T-helper 2 cell (primary cell): ENCODE data around the gene PARP1.
"Not testable (repeated sequence)": the region's sequence is repeated elsewhere in the genome, so short reads cannot be mapped to it uniquely, and the experiment has no call there.

Experiments used
- DNase-seq, 5 experiments: peaks; one replicate each; pipeline versions ENCODE4 v3.0.0 to v3.0.0-alpha.2; 2012 to 2022

PARP1 gene

DNA sequence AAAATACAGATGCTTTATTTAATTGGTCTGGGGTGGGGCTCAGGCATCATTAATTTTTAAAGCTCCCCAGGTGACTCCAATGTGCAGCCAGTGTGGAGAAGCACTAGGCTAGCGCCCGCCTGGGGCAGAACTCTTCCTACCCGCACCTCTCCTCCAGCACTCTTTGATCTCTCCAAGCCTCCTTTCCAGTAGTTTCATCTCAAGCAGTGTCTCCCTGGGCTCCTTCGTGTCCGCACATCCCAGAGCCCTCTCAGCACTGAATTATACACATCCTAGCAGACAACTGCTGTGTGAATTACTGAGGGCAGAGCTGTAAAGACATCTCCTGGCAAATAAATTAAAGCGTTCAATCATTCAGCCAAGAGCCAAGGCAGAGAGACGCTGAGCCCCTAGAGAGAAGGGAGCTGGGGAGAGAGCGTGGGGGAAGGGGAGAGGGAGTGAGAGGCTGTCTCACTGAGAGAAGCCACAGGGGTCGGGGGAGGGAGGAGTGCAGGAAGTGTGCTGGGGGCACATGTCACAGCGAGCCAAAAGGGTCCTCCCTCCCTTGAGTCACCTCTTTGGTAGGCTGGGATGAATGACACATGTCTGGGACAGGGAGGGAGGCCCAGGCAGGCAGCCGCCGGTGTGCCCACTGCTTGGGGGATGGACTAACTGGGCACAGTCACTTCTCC, 21.0 kb upstream of the PARP1 start:
- no peak for DNase-seq

DNA sequence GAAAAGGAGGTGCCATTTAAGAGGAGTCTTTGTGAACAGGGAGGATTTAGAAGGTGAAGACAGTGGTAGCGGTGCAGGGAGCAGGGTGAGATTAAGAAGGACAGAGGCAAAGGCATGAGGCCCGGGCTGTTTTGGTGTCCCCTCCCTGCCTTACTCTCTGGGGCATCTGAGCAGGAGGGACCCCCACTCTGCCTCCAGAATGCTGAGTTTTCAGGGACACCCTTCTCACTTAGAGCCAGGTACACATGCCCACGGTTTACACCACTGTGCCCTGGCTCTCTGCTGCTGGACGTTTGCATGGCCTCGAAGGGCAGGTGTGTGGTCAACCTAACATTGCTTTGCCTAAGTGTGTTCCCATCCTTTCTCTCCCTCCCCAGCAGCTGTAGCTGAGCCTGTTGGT, 20.5 kb upstream of the PARP1 start:
- DNase-seq = no peak

DNA sequence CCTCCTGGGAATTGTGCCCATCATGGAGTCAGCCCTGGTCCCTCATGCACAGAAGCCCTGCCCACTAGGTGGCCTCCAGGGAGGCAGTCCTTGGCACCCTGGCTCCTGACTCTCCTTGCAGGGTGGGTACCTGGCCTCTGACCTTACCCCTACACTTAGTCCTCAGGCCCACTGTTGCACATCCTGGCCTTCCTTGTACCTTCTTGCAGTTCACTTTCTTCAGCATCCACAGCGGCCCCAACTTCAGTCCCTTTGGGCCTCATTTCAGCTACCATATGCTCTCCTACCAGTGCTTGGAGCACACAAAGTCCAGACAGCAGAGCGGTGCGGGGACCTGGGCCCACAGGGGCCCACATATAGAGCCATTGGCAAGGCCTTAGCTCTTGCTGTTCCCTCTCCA, 19.2 kb upstream of the PARP1 start:
- no peak for DNase-seq

DNA sequence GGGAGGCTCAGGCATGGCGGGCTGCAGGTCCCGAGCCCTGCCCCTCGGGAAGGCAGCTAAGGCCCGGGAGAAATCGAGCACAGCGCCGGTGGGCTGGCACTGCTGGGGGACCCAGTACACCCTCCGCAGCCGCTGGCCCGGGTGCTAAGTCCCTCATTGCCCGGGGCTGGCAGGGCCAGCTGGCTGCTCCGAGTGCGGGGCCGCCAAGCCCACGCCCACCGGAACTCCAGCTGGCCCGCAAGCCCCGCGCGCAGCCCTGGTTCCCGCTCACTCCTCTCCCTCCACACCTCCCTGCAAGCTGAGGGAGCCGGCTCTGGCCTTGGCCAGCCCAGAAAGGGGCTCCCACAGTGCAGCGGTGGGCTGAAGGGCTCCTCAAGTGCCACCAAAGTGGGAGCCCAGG, 18.5 kb upstream of the PARP1 start:
- DNase-seq = not testable (repeated sequence)

DNA sequence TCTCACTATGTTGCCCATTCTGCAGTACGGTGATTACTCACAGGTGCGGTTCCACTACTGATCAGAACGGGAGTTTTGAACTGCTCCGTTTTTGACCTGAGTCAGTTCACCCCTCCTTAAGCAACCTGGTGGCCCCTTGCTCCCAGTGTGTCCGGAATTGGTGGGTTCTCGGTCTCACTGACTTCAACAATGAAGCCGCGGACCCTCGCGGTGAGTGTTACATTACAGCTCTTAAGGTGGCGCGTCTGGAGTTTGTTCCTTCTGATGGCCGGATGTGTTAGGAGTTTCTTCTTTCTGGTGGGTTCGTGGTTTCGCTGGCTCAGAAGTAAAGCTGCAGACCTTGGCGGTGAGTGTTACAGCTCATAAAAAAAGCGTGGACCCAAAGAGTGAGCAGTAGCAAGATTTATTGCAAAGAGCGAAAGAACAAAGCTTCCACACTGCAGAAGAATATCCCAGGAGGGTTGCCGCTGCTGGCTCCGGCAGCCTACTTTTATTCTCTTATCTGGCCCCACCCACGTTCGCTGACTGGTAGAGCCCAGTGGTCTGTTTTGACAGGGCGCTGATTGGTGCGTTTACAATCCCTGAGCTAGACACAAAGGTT, 17.6 kb upstream of the PARP1 start:
- peak in 1 of 5 experiments; percentile 85 for DNase-seq

DNA sequence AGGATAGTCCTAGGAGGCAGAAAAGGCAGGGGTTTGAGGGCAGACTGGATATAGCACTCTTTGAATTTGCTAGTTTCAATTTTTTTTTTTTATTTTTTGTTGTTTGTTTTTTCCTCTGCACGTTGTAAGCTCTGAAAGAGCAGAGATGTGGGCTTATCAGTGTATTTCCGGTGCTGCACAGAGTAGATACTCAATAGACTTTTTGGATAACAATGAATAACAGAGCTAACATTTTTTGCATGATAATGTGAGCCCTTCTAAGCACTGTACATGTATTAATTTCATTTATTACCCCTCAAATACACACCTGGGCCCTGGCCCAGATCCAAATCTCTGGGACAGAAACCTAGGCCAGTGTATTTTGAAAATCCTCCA, 17.1 kb upstream of the PARP1 start:
- DNase-seq = peak in 1 of 5 experiments; percentile 78

DNA sequence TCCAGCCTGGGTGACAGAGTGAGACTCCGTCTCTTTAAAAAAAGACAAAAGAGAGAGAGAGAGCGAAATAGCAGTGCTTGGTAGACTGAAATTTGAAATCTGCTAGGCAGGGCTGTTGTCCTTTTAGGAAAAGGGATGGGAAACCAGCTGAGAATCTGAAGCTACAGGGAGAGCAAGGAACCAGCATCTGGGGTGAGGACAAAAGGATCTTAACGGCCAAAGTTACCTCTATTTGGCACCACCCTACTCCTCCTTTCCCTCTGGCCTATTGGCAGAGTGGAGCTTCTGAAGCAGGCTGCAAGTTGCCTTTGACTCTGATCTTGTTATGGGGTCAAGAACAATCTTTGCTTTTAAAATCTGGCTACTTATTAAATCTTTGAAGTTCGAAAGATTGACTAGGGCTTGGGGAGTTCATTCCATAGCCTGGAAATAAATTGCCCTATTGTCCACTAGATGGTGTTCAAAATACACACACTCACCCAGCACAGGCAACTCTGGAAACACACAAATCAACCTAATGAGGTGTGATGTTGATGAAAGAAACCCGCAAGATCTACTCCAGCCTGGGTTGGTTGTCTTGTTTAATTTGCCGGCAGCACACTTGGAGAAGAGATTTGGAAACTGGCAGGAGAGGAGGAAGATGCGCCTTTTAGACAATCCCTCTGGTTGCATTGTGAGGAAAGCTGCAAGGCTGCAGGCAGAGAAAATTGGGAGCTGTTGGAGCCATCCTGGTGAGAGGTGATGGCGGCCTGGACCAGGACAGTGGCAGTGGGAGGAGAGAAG, 16.5 kb upstream of the PARP1 start:
- DNase-seq = peak in 2 of 5 experiments; percentile 18 to 84

DNA sequence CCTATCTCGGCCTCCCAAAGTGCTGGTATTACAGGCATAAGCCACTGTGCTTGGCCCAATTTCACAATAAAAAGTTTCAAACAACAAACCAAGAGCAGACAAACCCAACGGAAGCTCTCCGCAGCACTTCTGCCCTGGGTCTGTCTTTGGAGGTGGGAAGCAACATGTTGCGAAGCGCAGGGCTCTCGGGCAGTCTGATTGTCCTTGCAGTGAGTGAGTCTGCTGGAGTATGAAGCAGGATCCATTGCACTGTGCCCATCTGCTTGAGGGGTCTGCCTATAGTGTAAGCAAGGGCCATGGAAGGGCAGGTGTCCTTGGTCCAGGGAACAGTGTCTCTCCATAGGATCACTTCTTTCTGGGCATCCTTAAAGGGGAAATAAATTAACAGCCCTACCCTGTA, 14.6 kb upstream of the PARP1 start:
- no peak for DNase-seq

DNA sequence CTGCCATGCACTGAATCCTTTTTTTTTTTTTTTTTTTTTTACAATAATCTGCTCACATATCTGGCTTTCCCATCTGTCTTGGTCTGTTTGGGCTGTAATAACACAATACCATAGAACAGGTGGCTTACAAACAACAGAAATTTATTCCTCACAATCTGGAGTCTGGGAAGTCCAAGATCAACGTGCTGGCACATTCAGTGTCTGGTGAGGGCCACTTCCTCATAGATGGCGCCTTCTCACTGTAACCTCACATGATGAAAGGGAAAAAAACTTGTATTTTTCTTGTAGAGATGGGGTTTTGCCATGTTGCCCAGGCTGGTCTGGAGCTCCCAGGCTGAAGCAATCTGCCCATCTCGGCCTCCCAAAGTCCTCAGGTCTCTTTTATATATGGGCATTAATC, 13.0 kb upstream of the PARP1 start:
- DNase-seq = no peak

DNA sequence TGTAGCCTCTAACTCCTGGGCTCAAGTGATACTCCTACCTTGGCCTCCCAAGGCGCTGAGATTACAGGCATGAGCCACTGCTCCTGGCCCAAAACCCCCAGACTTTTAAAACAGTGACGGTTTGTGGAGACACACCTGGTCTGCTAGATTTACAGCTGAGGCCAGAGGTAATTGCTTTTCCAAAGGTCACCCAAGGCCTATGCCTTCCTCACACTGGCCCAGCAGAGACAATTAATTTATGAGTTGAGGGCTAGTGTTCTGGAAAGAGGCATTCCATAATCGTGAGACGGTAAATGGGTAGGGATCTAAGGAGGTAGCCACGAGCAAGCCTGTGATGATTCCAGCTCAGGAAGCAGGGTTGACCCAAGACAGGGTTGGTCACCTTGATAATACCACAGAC, 12.4 kb upstream of the PARP1 start:
- no peak for DNase-seq

DNA sequence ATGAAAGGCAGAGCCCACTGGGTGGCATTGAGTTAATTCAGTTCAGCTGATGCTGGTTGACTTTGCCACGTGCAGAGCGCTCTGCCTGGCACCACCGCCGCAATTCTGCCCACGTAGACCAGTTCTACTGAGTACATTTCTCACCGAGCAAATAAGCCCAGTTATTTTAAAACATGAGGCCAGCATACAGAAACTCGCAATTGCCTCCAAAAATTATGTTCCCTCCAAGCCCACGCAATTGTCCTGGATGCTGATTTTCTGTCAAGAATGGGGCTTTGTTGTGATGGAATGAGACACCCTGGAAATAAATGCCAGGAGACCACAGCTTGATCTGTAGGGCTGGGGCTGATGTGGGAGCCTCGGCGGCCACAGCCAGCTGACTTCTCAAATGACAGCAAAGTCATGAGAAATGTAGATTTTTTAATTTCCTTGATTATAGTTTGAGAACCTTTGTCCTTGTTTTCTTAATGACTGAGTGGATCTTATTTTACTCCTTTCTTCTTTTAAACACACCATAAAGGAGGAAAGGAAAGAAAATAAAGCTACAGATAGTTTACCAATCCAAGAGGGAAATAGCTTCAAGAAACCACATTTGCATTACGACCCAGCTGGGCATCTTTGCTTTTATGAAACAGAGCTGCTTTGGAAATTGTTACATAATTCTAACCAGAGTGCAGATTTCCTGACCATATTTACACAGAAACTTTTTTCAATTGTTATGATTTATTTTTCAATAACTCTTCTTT, 11.6 kb upstream of the PARP1 start:
- no peak for DNase-seq

DNA sequence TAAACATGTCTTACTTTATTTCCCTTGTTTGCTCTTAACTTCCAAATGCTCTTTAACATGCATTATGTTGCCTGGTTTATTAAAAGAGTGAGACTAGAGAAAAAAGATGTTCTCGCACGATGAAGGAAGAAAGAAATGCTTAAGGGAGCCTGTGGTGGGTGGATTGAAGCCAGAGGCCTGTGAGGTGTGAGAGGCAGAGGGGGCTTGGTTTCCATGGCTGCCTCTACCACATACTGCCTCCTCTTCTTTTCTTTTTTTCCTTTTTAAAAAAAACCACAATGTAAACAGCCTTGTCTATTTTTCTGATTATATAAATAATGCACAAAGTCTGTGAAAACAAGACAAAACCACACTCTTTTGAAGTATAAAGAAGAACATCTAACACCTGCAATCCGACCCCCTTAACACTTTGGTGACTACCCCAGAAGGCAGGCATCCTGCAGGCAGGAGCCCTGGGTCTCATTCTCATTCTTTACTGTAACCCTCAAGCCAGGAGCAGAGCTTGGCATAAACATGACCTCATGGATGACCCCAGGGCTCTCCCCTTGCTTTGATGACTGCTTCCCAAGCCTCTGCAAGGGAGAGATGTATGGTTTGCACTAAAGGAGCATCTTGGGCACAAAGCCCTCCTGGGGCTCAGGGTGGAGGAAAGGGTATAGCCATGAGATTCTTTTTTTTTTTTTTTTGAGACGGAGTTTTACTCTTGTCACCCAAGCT, 10.1 kb upstream of the PARP1 start:
- peak in 1 of 5 experiments; percentile 29 for DNase-seq

DNA sequence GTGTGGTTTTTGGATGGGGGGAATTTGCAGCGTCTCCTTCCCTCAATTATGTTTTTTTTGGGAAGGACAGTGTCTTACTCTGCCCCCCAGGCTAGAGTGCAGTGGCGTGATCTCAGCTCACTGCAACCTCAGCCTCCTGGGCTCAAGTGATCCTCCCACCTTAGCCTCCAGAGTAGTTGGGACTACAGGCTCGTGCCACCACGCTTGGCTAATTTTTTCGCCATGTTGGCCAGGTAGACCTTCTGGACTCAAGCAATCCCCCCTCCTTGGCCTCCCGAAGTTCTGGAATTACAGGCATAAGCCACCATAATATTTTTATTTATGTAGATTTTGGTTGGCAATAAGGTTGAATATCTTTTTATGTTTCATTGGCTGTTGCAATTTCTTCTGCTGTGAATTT, 9.5 kb upstream of the PARP1 start:
- DNase-seq = no peak

DNA sequence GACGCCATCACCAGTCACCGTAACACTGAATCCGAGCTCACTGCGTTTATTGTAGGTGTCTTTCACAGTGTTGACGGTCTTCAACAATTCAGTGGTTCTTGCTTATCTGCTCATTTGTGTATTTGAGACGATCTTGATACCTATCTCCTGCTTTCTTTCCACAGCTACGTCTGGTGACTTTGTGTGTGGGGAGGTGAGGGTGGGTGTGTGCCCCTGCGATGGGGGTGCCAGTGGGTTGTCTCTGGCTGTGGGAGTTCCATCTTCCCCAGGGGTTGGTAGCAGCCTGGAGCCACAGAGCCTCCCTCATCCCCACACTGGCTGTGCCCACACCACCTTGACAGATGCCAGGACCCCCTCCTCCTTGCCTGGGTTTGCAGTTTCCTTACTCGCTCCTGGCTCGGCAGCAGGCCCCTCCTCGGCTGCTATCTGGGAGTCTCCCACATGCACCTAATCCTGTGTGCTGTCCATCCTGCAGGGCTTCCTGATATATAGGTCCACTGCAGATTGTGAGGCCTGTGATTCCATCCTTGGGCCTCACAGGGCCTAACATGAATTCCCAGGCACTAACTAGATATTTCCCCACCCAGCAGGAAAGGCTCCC, 6.3 kb upstream of the PARP1 start:
- no peak for DNase-seq

DNA sequence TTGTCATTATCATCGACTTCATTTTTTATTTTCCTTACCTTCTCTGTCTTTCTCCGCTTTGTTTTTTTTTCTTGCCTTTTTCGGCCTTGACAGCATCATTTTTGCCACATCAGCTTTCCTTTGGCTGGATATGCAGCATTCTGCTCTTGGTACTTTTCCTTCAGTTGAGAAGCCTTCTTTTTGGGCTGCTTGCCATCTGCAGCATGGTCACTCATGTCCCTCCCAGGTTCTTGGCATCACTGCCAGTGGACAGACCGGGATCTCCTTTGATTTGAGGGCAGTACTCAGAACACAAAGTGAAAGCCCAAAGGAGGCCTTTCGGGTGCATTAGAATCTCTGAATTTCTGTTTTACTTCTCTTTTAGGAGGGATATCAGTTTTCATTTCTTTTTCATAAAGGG, 3.7 kb upstream of the PARP1 start:
- DNase-seq = no peak

DNA sequence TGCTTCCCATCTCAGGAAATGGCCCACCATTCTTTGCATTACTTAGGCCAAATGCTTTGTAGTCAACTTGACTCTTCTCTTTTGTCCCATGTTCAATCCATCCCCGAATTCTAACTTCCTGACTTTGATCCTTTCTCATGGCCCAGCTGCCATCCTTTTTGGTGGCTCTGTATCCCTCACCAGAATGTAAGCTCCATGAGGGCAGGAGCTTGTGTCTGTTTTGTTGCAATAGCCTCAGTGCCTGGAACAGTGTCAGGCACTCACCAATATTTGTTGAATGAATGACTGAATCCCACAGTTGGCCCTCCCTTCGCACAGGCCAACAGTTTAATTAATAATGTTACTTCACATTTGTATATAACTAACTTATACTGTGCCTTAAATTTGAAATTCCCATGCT, 3.1 kb upstream of the PARP1 start:
- DNase-seq = no peak

DNA sequence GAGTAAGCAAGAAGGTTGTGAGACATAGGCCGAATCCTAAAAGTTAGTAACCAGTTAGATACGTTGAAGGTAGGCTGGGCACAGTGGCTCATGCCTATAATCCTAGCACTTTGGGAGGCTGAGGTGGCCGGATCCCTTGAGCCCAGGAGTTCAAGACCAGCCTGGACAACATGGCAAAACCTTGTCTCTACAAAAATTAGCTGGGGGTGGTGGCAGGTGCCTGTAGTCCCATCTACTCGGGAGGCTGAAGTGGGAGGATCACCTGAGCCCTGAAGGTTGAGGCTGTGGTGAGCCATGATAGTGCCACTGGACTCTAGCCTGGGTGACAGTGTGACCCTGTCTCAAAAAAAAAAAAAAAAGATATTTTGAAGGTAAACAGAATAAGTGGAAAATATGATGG, 1.5 kb upstream of the PARP1 start:
- DNase-seq = no peak

DNA sequence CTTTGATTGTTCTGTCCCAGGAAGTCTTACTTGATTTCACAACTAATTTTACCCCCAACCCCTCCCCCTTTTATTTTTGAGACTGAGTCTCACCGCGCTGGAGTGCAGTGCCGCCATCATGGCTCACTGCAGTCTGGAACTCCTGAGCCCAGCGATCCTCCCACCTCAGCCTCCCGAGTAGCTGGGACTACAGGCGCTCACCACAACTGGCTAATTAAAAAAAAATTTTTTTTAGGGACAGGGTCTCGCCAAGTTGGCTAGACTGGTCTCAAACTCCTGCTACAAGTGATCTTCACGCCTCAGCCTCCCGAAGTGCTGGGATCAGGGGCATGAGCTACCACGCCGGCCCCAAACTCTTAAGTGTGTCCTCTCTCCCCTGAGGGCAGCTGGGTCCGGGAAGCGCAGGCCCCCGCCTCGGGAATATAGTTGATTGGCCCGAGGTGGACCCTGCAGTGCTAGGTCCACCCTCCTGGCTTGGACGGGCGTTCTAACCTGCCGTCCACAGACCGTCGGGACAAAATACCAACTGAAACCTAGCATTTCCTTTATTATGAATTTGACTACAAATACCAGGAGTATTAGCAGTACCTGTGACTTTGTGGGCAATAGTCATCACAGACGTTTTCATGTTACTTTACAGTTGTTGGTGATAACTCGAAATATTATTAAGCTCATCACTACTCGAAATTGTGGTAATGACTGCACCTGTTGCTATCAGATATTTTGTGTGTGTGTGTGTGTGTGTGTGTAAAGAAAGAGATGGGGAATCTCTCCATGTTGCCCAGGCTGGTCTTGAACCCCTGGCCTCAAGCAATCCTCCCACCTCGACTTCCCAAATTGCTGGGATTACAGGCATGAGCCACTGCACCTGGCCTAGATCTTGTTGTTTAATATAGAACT, 642 bp upstream of the PARP1 start:
- no peak for DNase-seq

DNA sequence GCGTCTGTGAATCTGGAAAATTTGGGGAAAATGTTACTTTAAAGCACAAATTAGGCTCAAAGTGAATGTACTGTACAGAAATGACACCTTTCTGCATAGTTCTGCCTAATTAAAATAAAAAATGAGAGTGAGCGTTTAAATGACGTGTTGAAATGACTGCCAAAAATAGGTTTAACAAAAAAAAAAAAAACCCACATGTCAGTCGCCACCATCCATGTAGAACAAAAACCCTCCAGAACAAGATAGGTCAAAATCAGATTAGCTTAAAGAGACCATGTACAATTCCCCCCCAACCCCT, 745 bp downstream of the PARP1 start:
- DNase-seq = peak in 2 of 5 experiments; percentile 47 to 67

DNA sequence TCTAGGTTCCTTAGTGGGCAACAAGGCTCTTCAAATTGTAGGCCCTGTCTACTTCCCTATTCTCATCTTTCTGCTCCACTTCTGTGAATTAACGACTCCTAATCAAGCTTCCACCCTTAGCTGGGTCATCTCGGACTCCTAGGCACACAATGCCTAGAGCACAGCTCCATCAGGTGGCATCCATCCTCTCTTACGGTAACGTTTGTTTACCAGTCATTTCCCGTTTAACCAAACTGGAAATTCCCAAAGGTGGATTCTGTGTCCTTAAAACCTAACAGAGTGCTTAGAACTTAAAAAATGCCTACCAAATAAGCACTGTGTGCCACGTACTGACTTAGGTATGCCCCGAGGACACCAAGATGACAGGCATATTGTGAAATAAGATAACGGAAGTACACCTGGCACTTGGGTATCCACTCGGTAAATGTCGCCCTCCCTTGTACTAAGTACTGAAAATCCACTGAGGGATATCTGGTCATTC, 1.5 kb downstream of the PARP1 start:
- peak in 1 of 5 experiments; percentile 75 for DNase-seq

DNA sequence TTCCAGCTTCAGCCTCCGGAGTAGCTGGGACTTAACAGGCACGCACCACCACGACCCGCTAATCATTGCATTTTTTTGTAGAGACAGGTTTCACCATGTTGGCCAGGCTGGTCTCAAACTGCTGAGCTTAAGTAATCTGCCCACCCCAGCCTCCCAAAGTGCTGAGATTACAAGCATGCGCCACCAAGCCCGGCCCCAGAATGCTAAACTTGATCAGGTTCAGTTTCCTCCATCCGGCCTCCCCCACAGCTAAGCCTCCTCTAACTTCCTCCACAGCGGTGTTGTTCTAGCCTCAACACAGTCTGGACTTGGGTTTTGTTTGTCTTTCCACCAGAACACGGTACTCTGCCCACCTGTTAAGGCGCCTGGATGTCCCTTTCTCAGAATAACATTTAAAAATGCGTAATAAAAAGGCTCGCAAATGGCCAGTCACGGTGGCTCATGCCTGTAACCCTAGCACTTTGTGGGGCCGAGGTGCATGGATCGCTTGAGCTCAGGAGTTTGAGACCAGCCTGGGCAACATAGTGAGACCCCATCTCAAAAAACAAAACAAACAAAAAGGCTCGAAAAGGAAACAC, 2.4 kb downstream of the PARP1 start:
- peak in 1 of 5 experiments; percentile 68 for DNase-seq
